H1 (cell line): ENCODE data around the gene SNU13. TPM values are rescaled to one million over a fixed set of nuclear protein-coding genes. Genes with fewer than 3 reads are reported as not detected.

Experiments used
- CTCF ChIA-PET: fragments of 300-600 bp; sonication (Branson Sonifier 250); formaldehyde crosslinking; loops from one replicate; lab custom pipeline; 2021; ENCODE audit not compliant: partially characterized antibody; lab: Charles Lee
- POLR2A ChIA-PET: fragments of 300-600 bp; sonication (Branson Sonifier 250); formaldehyde crosslinking; loops from one replicate; lab custom pipeline; 2021; ENCODE audit warnings: inconsistent platforms; ENCODE audit not compliant: partially characterized antibody; lab: Charles Lee
- DNase-seq, 2 experiments: peaks; one replicate each; pipeline versions ENCODE4 v3.0.0 to v3.0.0-alpha.2; 2010 to 2022; ENCODE audit warnings: low spot score in 2 of 2, low read depth in 1 of 2, mixed read lengths in 1 of 2
- FAIRE-seq: peaks from 2 replicates; lab custom pipeline; 2011; peaks lifted over from hg19 to GRCh38; lab: Jason Lieb, UNC
- H2AFZ ChIP-seq: 2 replicates; pipeline ENCODE4 v1.8.1; 2012; ENCODE audit warnings: low read length, inconsistent platforms
- H2AK5ac ChIP-seq: 2 replicates; pipeline ENCODE4 v1.6.1; 2013; ENCODE audit warnings: low read depth, low read length
- H2BK120ac ChIP-seq: replicated peaks from 2 replicates; pipeline ENCODE3; 2013; ENCODE audit warnings: low read depth, low read length, inconsistent platforms
- H2BK12ac ChIP-seq: 2 replicates; pipeline ENCODE4 v1.6.1; 2013; ENCODE audit warnings: low read depth, low read length
- H2BK15ac ChIP-seq: 2 replicates; pipeline ENCODE4 v1.6.1; 2013; ENCODE audit warnings: low read length
- H2BK20ac ChIP-seq: 2 replicates; pipeline ENCODE4 v1.6.1; 2013; ENCODE audit warnings: low read length
- H2BK5ac ChIP-seq: 2 replicates; pipeline ENCODE4 v1.6.1; 2013; ENCODE audit warnings: low read depth, low read length
- H3K14ac ChIP-seq: 2 replicates; pipeline ENCODE4 v1.6.1; 2013; ENCODE audit warnings: inconsistent platforms; ENCODE audit not compliant: insufficient read length
- H3K18ac ChIP-seq: 2 replicates; pipeline ENCODE4 v1.6.1; 2013; ENCODE audit warnings: low read length; ENCODE audit errors: extremely low read depth
- H3K23ac ChIP-seq: 2 replicates; pipeline ENCODE4 v1.6.1; 2013; ENCODE audit warnings: inconsistent platforms; ENCODE audit not compliant: insufficient read length
- H3K23me2 ChIP-seq: 2 replicates; pipeline ENCODE4 v1.6.1; 2013; ENCODE audit warnings: low read depth, low read length
- H3K27ac ChIP-seq: 2 replicates; pipeline ENCODE4 v1.6.1; 2011; ENCODE audit warnings: low read depth, low read length, inconsistent platforms
- H3K27me3 ChIP-seq, 4 experiments: replicated peaks in 1 of 4; 1 replicate in 1 of 4; 2 replicates in 3 of 4; pipeline versions ENCODE4 v1.6.1 to v1.8.1; 2011 to 2013; ENCODE audit warnings: low read length in 3 of 4, mild to moderate bottlenecking in 3 of 4, inconsistent platforms in 2 of 4, mixed read lengths in 2 of 4, moderate library complexity in 1 of 4; ENCODE audit not compliant: control insufficient read depth in 3 of 4, insufficient read depth in 3 of 4; ENCODE audit errors: extremely low read depth in 1 of 4
- H3K36me3 ChIP-seq, 4 experiments: 2 replicates each; pipeline versions ENCODE4 v1.6.1 to v1.8.1; 2011 to 2013; ENCODE audit warnings: mild to moderate bottlenecking in 4 of 4, low read length in 3 of 4, moderate library complexity in 2 of 4, control low read depth in 1 of 4, inconsistent platforms in 1 of 4; ENCODE audit not compliant: insufficient read depth in 4 of 4, control insufficient read depth in 2 of 4
- H3K4ac ChIP-seq: replicated peaks from 2 replicates; pipeline ENCODE3; 2013; ENCODE audit warnings: low read length, low read depth, mixed read lengths, inconsistent platforms; ENCODE audit not compliant: insufficient read length
- H3K4me1 ChIP-seq, 4 experiments: replicated peaks in 1 of 4; 1 replicate in 1 of 4; 2 replicates in 3 of 4; pipeline versions ENCODE4 v1.6.1 to v1.8.1; 2011 to 2013; ENCODE audit warnings: low read length in 3 of 4, inconsistent platforms in 2 of 4, mixed read lengths in 1 of 4; ENCODE audit not compliant: insufficient read depth in 4 of 4, control insufficient read depth in 3 of 4
- H3K4me2 ChIP-seq, 2 experiments: 2 replicates each; pipeline versions ENCODE4 v1.6.1 to v1.8.1; 2011 to 2013; ENCODE audit warnings: low read depth in 2 of 2, low read length in 2 of 2, control low read depth in 1 of 2, inconsistent platforms in 1 of 2, mild to moderate bottlenecking in 1 of 2; ENCODE audit not compliant: insufficient read depth in 1 of 2
- H3K4me3 ChIP-seq, 4 experiments: fragments of 200-600, 300-600 bp in 1 of 4; sonication (generic), shearing (Covaris generic), sonication (Bioruptor Twin) in 1 of 4; 2 replicates each; pipeline versions ENCODE4 v1.5.1 to v1.8.1; 2011 to 2016; ENCODE audit warnings: low read length in 4 of 4, low read depth in 3 of 4, control low read depth in 2 of 4, inconsistent platforms in 2 of 4, mild to moderate bottlenecking in 2 of 4, mixed read lengths in 1 of 4, moderate library complexity in 1 of 4; ENCODE audit not compliant: insufficient read depth in 2 of 4; ENCODE audit errors: extremely low read depth in 1 of 4
- H3K56ac ChIP-seq: replicated peaks from 2 replicates; pipeline ENCODE3; 2013; ENCODE audit warnings: low read depth, mild to moderate bottlenecking, mixed read lengths, low read length, inconsistent platforms; ENCODE audit not compliant: insufficient read length
- H3K79me1 ChIP-seq: 2 replicates; pipeline ENCODE4 v1.6.1; 2013; ENCODE audit warnings: low read depth, low read length, control low read depth
- H3K79me2 ChIP-seq, 2 experiments: 2 replicates each; pipeline versions ENCODE4 v1.6.1 to v1.8.1; 2012 to 2013; ENCODE audit warnings: low read length in 2 of 2, mild to moderate bottlenecking in 2 of 2, inconsistent platforms in 1 of 2; ENCODE audit not compliant: insufficient read depth in 2 of 2, control insufficient read depth in 1 of 2
- H3K9ac ChIP-seq, 4 experiments: replicated peaks in 1 of 4; 1 replicate in 1 of 4; 2 replicates in 3 of 4; pipeline versions ENCODE4 v1.6.1 to v1.8.1; 2011 to 2013; ENCODE audit warnings: low read depth in 3 of 4, low read length in 3 of 4, control low read depth in 2 of 4, mild to moderate bottlenecking in 2 of 4, moderate library complexity in 2 of 4, inconsistent platforms in 1 of 4; ENCODE audit errors: extremely low read depth in 1 of 4
- H3K9me3 ChIP-seq, 2 experiments: 2 replicates each; pipeline versions ENCODE4 v1.6.1 to v1.8.1; 2012 to 2013; ENCODE audit warnings: mild to moderate bottlenecking in 2 of 2, moderate library complexity in 2 of 2, control low read depth in 1 of 2, inconsistent platforms in 1 of 2, low read depth in 1 of 2, low read length in 1 of 2, mixed read lengths in 1 of 2; ENCODE audit not compliant: insufficient read depth in 2 of 2
- H4K20me1 ChIP-seq, 2 experiments: replicated peaks in 1 of 2; 2 replicates each; pipeline versions ENCODE3 to v1.8.1; 2011 to 2013; ENCODE audit warnings: inconsistent platforms in 2 of 2, low read length in 2 of 2, mild to moderate bottlenecking in 1 of 2; ENCODE audit not compliant: insufficient read depth in 2 of 2, control insufficient read depth in 1 of 2
- H4K5ac ChIP-seq: 2 replicates; pipeline ENCODE4 v1.6.1; 2013; ENCODE audit warnings: low read length, low read depth, mixed read lengths, inconsistent platforms; ENCODE audit not compliant: insufficient read length
- H4K8ac ChIP-seq: 2 replicates; pipeline ENCODE4 v1.8.0; 2013; ENCODE audit warnings: mild to moderate bottlenecking, moderate library complexity, low read length, inconsistent platforms; ENCODE audit not compliant: insufficient read depth; ENCODE audit errors: extremely low read depth
- H4K91ac ChIP-seq: replicated peaks from 2 replicates; pipeline ENCODE3; 2013; ENCODE audit warnings: low read length, mixed read lengths, inconsistent platforms; ENCODE audit not compliant: insufficient read length
- BRCA1 ChIP-seq: IDR thresholded peaks from 2 replicates; pipeline ENCODE4 v1.6.1; 2012; ENCODE audit warnings: low read depth, low read length, improper control_type of control experiment
- CBX8 ChIP-seq: fragments of 300-800, 300-1000 bp; sonication (generic); IDR thresholded peaks from 2 replicates; pipeline ENCODE4 v1.7.1; 2016; ENCODE audit warnings: low read depth, low read length, borderline replicate concordance
- EGR1 ChIP-seq: IDR thresholded peaks from 2 replicates; pipeline ENCODE4 v1.6.1; 2011; ENCODE audit warnings: low read depth, low read length, borderline replicate concordance
- HDAC6 ChIP-seq: IDR thresholded peaks from one replicate; pipeline ENCODE4 v1.7.1; 2012; ENCODE audit warnings: low read depth, mild to moderate bottlenecking, inconsistent platforms, low read length, moderate library complexity
- KDM1A ChIP-seq: fragments of 200-600, 300-600 bp; sonication (generic); IDR thresholded peaks from 2 replicates; pipeline ENCODE4 v1.7.1; 2016; ENCODE audit warnings: mild to moderate bottlenecking, low read length, borderline replicate concordance
- NRF1 ChIP-seq: IDR thresholded peaks from 2 replicates; pipeline ENCODE4 v1.6.1; 2011; ENCODE audit warnings: mild to moderate bottlenecking, low read depth, low read length, improper control_type of control experiment
- PHF8 ChIP-seq: fragments of 200-600 bp; sonication (generic); conservative IDR thresholded peaks from 2 replicates; pipeline ENCODE4 v1.7.1; 2012; ENCODE audit warnings: low read depth, mild to moderate bottlenecking, inconsistent platforms, low read length, moderate library complexity
- POU5F1 ChIP-seq: IDR thresholded peaks from 2 replicates; pipeline ENCODE4 v1.6.1; 2011; ENCODE audit warnings: low read depth, mild to moderate bottlenecking, low read length, moderate library complexity
- SP1 ChIP-seq: IDR thresholded peaks from 2 replicates; pipeline ENCODE4 v1.6.1; 2011; ENCODE audit warnings: low read depth, low read length
- SP4 ChIP-seq: IDR thresholded peaks from 2 replicates; pipeline ENCODE4 v1.6.1; 2012; ENCODE audit warnings: low read length, inconsistent platforms
- USF2 ChIP-seq: IDR thresholded peaks from 2 replicates; pipeline ENCODE4 v1.6.1; 2011; ENCODE audit warnings: low read length, improper control_type of control experiment
- WGBS, 2 experiments: shearing (Covaris generic) in 1 of 2; methylation state at CpG; one replicate each; pipeline versions ENCODE4 v1.1.6 to v1.1.7; 2013 to 2015; ENCODE audit warnings: low lambda C conversion rate in 2 of 2, mixed read lengths in 2 of 2, inconsistent platforms in 1 of 2, low coverage in 1 of 2, missing lambda C conversion rate in 1 of 2; ENCODE audit not compliant: insufficient replicate concordance in 2 of 2, insufficient coverage in 1 of 2, insufficient read length in 1 of 2; ENCODE audit errors: extremely low coverage in 1 of 2, missing lambda C conversion rate in 1 of 2; 5-methylcytosine and 5-hydroxymethylcytosine counted together
- polyA plus RNA-seq, 7 experiments: library from polyadenylated mRNA; depleted of rRNA in 3 of 7; stranded (reverse) in 5 of 7; unstranded in 2 of 7; fragments of >200 nt in 5 of 7; fragments of 200-250 nt in 2 of 7; gene quantifications; 1 replicate in 5 of 7; 2 replicates in 1 of 7; 4 replicates in 1 of 7; pipeline versions ENCODE4 v1.2.1 to v1.2.3, GENCODE V29; 2011 to 2013; ENCODE audit warnings: missing spikeins in 2 of 7, mixed read lengths in 2 of 7
- total RNA-seq: library from RNA; stranded (reverse); fragmentation: NEBNext Ultra II Directional; extraction: Animal tissue kit (Norgen Biotek cat#: 25700); gene quantifications from 2 replicates; pipeline ENCODE4 v1.2.1, GENCODE V29; 2021

SNU13 gene
- total and polyA plus RNA-seq, 2 of the 8 experiments (the other 6 are each of a cell fraction or from before 2014, with no cell fraction given), result 241 to 281 TPM

- Histone ChIP-seq H3K9me3 (no peaks in the 10 kb centered on the region), H4K20me1 (peaks cover 0 to 5% of the 10 kb centered on the region in 2 experiments), H2BK15ac (no peak overlapping the region), H3K4me2 (no peak overlapping the region), H3K79me1 (no peaks in the 10 kb centered on the region), H3K4me1 (no peaks in the 10 kb centered on the region), H3K4ac (no peak overlapping the region), H2BK12ac (no peak overlapping the region), H3K18ac (no peak overlapping the region), H3K23ac (no peak overlapping the region), H2BK20ac (no peak overlapping the region), H3K14ac (no peak overlapping the region), H2BK5ac (no peak overlapping the region), H3K56ac (no peak overlapping the region), H3K9ac (no peak overlapping the region), H2AFZ (no peak overlapping the region), H4K91ac (no peak overlapping the region), H2AK5ac (no peak overlapping the region), H3K4me3 (no peak overlapping the region), H3K27ac (no peak overlapping the region), H2BK120ac (no peak overlapping the region), H3K36me3 (peaks cover 28 to 89% (median 58%) of the 10 kb centered on the region in 4 experiments), H3K23me2 (no peaks in the 10 kb centered on the region), H3K27me3 (no peaks in the 10 kb centered on the region), H3K79me2 (peaks cover 0 to 1% of the 10 kb centered on the region in 2 experiments; a peak in 2 of 4 replicates), H4K8ac (no peak overlapping the region), H4K5ac (no peak overlapping the region)
- no peak for TF ChIP-seq USF2
- TF ChIP-seq NRF1, result no peak
- no peak for TF ChIP-seq HDAC6
- TF ChIP-seq EGR1, result no peak
- no peak for TF ChIP-seq CBX8
- TF ChIP-seq SP1, result no peak
- no peak for TF ChIP-seq PHF8
- no peak for TF ChIP-seq KDM1A
- TF ChIP-seq SP4, result no peak
- no peak for TF ChIP-seq BRCA1
- no peak for TF ChIP-seq POU5F1
- CTCF ChIA-PET, result interaction anchor here (2.0 kb wide), 1 partner anchor 10 kb away, joined by 5 read pairs; no protein-coding TSS in a partner anchor
- DNase-seq (no peak), FAIRE-seq (no peak)
- 71 to 100% methylated on average over 1 to 2 of the region's 3 CpGs for WGBS, 2 experiments
- POLR2A ChIA-PET, result interaction anchor here (1.6 to 16.5 kb wide), 3 partner anchors 6 to 14 kb away, joined by 4 to 129 read pairs (median 129); no protein-coding TSS in a partner anchor
Observed at GRCh38 chr22:41647771-41648170, 40.9 kb downstream of the SNU13 start.
